A673 (cell line): ENCODE measurements around the gene TGFA. TPM values are rescaled to one million over a fixed set of nuclear protein-coding genes. Genes with fewer than 3 reads are reported as not detected.

Experiments
- BruUV-seq: library from RNA; stranded (reverse); fragments of 400-500 nt; replicated peaks from 2 replicates; lab custom pipeline; 2021; lab: Mats Ljungman, UMichigan
- CTCF ChIA-PET: fragments of 300-600 bp; sonication (Branson Sonifier 250); formaldehyde crosslinking; loops from one replicate; lab custom pipeline; 2022; ENCODE audit warnings: antibody characterized with exemption; lab: Charles Lee
- POLR2A ChIA-PET: fragments of 300-600 bp; sonication (Branson Sonifier 250); formaldehyde crosslinking; loops from one replicate; lab custom pipeline; 2022; ENCODE audit warnings: antibody characterized with exemption; ENCODE audit not compliant: low non-redundant PET; lab: Charles Lee
- DNase-seq: peaks from one replicate; pipeline ENCODE4 v3.0.0-alpha.2; 2015; ENCODE audit warnings: low spot score
- H3K27ac ChIP-seq: fragments of 200-600 bp; sonication (generic); 2 replicates; pipeline ENCODE4 v1.5.1; 2016; ENCODE audit warnings: mixed run types, low read depth, mild to moderate bottlenecking, mixed read lengths, antibody characterized with exemption, low read length; ENCODE audit not compliant: poor library complexity, severe bottlenecking
- H3K27me3 ChIP-seq: fragments of 200-600 bp; sonication (generic); replicated peaks from 2 replicates; pipeline ENCODE4 v1.6.1; 2017; ENCODE audit warnings: mixed run types, low read depth, mild to moderate bottlenecking, mixed read lengths, antibody characterized with exemption, low read length; ENCODE audit not compliant: insufficient read depth, poor library complexity
- H3K36me3 ChIP-seq: fragments of 200-600 bp; sonication (generic); 2 replicates; pipeline ENCODE4 v1.6.1; 2016; ENCODE audit warnings: mixed run types, mild to moderate bottlenecking, mixed read lengths, antibody characterized with exemption, low read length; ENCODE audit not compliant: insufficient read depth, poor library complexity, severe bottlenecking
- H3K4me1 ChIP-seq: fragments of 200-600 bp; sonication (generic); 2 replicates; pipeline ENCODE4 v1.6.1; 2017; ENCODE audit warnings: mixed run types, mild to moderate bottlenecking, mixed read lengths, antibody characterized with exemption, low read length; ENCODE audit not compliant: insufficient read depth, poor library complexity, severe bottlenecking
- H3K4me3 ChIP-seq: fragments of 200-600 bp; sonication (generic); 2 replicates; pipeline ENCODE4 v1.5.1; 2016; ENCODE audit warnings: low read depth, mixed run types, mild to moderate bottlenecking, mixed read lengths, low read length; ENCODE audit not compliant: poor library complexity, severe bottlenecking
- H3K9me3 ChIP-seq: fragments of 200-600 bp; sonication (generic); 2 replicates; pipeline ENCODE4 v1.6.1; 2016; ENCODE audit warnings: mixed run types, low read depth, mild to moderate bottlenecking, mixed read lengths, antibody characterized with exemption, low read length; ENCODE audit not compliant: poor library complexity, severe bottlenecking
- CTCF ChIP-seq: fragments of 300-800, 200-600 bp; sonication (generic); conservative IDR thresholded peaks from 2 replicates; pipeline ENCODE4 v1.5.1; 2017; ENCODE audit warnings: low read depth, mild to moderate bottlenecking, antibody characterized with exemption, low read length, moderate library complexity, mixed read lengths
- EZH2 ChIP-seq: fragments of 200-600 bp; sonication (generic); IDR thresholded peaks from 2 replicates; pipeline ENCODE4 v1.6.1; 2017; ENCODE audit warnings: borderline replicate concordance, low read depth, mild to moderate bottlenecking, mixed read lengths, antibody characterized with exemption, low read length; ENCODE audit not compliant: poor library complexity, severe bottlenecking
- intact Hi-C: fragments of 100-400 bp; cut with micrococcal nuclease; formaldehyde crosslinking; loops from one replicate; pipeline ENCODE4 v1.10.0; 2022; ENCODE audit not compliant: unreplicated experiment
- total RNA-seq: library from RNA; stranded (reverse); gene quantifications from 2 replicates; pipeline ENCODE4 v1.2.3, GENCODE V29; 2021

TGFA gene
- total RNA-seq, 1 experiment from 2014 or later: 0.13 TPM

- H3K27ac ChIP-seq: no peak overlapping the region
- H3K27me3 ChIP-seq: peaks cover 47% of the 10 kb centered on the region
- TF ChIP-seq CTCF: no peak
- TF ChIP-seq EZH2: no peak
- POLR2A ChIA-PET: interaction anchor here (0.5 kb wide), 1 partner anchor 148 kb away, joined by 3 read pairs; no protein-coding TSS in a partner anchor
- no peak overlapping the region for H3K4me3 ChIP-seq
- H3K9me3 ChIP-seq: no peaks in the 10 kb centered on the region
- intact Hi-C loops: no loop called here
- H3K36me3 ChIP-seq: no peaks in the 10 kb centered on the region
- BruUV-seq: no TSS peak
- CTCF ChIA-PET: no interaction called here
- DNase-seq: no peak
- H3K4me1 ChIP-seq: no peaks in the 10 kb centered on the region
These were observed 91.4 kb downstream of the TGFA start for GRCh38 chr2:70461981-70462876.

GRCh38 chr2:70461414-70461813, 92.2 kb downstream of the TGFA start:
- H3K9me3 ChIP-seq: no peaks in the 10 kb centered on the region
- H3K36me3 ChIP-seq: no peaks in the 10 kb centered on the region
- BruUV-seq: no TSS peak
- intact Hi-C loops: no loop called here
- peaks cover 47% of the 10 kb centered on the region for H3K27me3 ChIP-seq
- no peak overlapping the region for H3K4me3 ChIP-seq
- H3K4me1 ChIP-seq: no peaks in the 10 kb centered on the region
- CTCF ChIA-PET: no interaction called here
- no peak overlapping the region for H3K27ac ChIP-seq
- POLR2A ChIA-PET: interaction anchor here (0.5 kb wide), 1 partner anchor 149 kb away, joined by 3 read pairs; no protein-coding TSS in a partner anchor
- TF ChIP-seq CTCF (no peak), EZH2 (no peak)
- DNase-seq: no peak

GRCh38 chr2:70460333-70460732, 93.3 kb downstream of the TGFA start:
- POLR2A ChIA-PET: no interaction called here
- intact Hi-C loops: no loop called here
- TF ChIP-seq CTCF: no peak
- no peak for TF ChIP-seq EZH2
- BruUV-seq: no TSS peak
- CTCF ChIA-PET: no interaction called here
- DNase-seq: no peak
- Histone ChIP-seq H3K27ac (no peak overlapping the region), H3K4me1 (no peaks in the 10 kb centered on the region), H3K4me3 (no peak overlapping the region), H3K27me3 (peaks cover 45% of the 10 kb centered on the region), H3K36me3 (no peaks in the 10 kb centered on the region), H3K9me3 (no peaks in the 10 kb centered on the region)
